ENCODE results near the gene PAF1.

DNA sequence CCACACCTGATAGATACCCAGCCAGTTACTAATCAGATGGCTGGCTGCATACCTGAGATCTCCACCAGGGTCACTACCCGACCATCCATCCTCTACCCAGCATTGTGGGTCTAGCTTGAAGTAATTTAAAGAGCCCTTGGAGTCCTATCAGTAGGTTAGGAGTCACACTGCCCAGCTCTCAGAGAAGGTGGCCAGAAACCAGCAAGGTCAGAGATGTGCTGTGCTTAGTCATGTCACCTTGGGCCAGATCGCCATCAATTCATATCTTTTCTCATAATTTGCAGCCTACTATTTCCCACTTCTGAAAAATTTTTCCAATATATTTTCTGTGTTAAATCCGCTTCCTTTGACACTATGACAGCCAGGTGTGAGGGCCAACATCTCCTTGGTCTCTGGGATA lies 34.8 kb downstream of the PAF1 start:
- TF ChIP-seq POLR2A (IDR thresholded peaks at IDR 0.05; ENCODE audit: low read depth, low read length) (no peak), PAX5 (IDR thresholded peaks at IDR 0.05; ENCODE audit: insufficient read depth, low read length, severe bottlenecking) (no peak)
